NCI-H82 treated with DMSO at 0.1 percent for 48 hours (cell line): ENCODE measurements around the gene PRKCA.
"Not testable (repeated sequence)": the region's sequence is repeated elsewhere in the genome, so short reads cannot be mapped to it uniquely, and the experiment has no call there.

Experiments used
- DNase-seq: peaks from one replicate; lab custom pipeline; 2025; ENCODE audit not compliant: unreplicated experiment; lab: John Stamatoyannopoulos, UW

PRKCA gene

DNA sequence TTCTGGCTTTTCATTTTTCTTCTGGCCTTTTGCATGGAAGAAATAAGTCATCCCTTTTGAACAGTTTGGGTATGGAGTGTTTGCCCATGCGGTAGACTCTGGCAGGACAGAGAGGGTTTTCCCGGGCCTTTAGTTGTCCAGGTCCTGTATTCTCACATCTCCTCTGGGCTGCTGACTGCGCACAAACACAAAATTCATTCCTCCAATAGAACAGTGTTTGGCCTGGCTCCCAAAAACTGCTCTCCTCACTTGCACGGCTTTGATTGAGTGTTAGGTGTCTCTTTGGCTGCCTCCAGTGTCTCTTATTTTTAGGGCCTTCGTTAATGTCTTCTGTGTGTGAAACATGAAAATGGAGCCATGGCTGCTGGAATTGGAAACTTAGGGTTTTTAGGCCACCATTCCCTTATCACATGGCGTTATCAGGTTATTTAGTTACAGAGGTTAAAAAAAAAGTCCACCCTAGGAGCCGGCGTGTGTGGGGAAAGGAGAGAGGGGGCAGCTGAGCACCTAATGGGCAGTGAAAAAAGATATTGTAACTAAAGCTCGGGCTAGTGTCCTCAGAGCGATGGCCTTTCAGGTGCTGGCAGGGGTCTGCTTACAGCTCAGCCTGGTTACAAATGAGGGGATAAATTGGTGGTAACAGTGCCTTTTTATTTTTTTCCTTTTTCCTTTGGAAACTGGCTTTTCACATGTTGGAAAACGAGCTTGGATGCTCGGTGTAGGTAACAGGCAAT, 47.3 kb downstream of the PRKCA start:
- no peak for DNase-seq

DNA sequence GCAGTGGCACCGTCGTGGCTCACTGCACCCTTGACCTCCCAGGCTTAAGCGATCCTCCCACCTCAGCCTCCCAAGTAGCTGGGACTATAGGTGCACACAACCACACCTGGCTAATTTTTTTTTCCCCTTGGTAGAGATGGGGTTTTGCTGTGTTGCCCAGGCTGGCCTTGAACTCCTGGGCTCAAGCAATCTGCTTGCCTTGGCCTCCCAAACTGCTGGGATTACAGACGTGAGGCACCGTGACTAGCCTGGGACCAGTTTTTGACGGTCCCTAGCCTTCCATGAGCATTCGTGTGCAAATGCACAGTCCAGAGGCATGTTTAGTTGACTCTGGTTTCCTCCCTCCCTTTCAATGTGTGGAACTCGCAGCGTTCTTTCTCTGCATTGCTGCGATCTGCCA, 48.2 kb downstream of the PRKCA start:
- not testable (repeated sequence) for DNase-seq

DNA sequence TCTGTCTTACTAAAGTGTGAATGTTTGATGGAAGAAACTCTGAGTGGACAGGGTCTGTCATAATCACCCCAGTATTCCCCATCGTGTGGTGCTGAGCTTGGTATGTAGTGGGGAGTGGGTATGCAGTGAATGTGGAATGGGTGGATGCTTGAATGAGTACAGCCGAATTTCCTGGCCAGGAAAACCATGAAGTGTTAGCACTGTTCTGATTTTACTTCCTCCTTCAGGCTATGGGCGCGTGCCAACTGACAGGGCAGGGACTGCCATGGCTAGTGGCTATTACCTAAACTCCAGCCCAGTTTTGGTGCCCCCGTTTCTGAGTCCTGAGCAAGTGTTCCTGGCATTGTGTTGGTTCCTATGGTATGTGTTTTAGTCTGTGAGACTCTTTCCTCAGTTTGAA, 48.6 kb downstream of the PRKCA start:
- no peak for DNase-seq

DNA sequence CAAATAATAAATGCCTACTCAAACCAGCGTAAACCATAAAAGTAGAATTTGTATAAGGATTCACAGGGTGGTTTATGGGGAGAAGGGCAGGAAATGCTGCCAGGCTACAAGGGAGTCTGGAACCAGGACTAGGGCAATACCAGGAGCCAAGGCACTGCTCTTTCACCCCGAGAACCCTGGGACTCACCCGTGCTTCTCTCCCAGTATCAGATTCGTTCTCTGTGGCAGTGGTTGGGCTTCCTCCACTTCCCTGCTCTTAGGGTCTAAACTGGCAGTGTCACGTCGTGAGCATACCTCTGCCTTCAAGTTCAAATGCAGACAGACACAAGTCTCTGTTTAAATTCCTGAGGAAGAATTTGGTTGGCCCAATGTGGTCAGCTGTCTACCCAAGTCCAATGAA, 49.3 kb downstream of the PRKCA start:
- no peak for DNase-seq

DNA sequence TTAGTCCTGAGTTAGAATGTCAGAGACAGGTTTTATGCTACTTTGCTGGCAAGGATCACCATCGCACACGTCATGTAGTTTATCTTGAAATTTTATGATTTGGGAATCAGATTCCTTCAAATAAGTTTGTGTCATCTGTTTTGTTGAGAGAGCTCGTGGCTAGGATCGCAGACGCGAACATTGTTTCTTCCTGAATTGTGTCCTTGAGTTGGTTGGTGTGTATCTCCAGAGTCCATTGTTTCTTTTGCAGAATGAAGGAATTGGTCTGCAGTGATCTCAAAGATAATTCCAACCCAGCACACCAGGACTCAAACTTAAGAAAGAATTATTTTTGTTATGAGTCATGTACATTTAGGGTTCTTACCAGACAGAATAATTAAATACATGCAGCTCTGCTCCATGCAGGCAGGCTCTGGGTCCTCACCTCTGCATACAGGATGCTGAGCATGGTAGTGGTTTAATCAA, 51.6 kb downstream of the PRKCA start:
- no peak for DNase-seq

DNA sequence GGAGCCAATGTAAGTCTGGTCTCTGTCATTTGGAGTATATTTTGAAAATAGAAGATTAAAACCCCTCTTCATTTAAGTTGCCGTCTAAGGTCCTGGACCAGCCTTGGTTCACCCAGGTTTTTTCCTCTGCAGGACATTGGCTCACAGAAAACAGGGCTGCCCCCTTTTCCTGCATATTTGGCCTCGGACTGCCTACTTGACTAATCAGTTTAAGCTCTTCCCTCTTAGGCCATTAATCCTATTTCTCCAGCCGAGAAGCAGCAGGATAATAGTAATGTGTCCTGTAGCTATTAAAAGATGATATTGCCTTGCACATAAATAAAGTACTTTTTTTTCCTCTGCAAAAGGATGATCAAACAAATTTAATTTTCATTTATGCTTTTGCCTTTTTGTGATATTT, 52.1 kb downstream of the PRKCA start:
- DNase-seq = peak; percentile 52

DNA sequence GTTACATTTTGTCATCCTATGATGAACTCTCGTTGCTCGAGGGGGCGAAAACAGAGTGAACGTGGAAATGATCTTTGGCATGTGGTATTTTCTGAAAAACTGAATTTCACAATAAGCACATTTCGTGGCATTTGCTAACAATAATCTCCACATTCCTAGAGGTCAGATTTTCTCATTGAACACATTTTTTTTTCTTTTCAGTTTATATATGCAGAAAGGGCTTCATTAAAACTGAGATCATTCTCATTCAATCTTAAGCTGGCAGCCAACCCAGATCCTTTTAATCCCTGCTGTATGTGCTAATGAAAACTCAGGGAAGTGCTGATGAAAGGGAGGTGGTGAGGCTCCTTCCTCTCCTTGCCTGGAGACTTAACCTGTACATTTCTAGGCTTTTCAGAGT, 52.6 kb downstream of the PRKCA start:
- DNase-seq = no peak

DNA sequence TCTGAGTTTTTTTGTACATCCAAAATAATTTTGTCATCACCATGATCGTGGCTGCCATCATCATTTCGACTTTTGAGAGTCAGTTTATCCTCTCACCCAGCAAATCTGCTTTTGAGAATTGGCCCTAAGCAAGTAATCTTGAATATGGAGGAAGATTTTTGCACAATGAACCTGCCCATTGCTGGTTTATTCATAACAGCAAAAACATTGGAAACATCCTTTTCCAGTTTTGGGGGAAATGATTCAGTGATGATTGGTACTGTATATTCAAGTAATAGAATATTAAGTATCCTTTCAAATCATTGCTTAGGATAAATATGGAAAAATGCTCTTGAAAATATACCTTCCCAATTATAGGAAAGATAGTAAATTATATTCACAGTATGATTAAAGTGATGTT, 53.1 kb downstream of the PRKCA start:
- no peak for DNase-seq

DNA sequence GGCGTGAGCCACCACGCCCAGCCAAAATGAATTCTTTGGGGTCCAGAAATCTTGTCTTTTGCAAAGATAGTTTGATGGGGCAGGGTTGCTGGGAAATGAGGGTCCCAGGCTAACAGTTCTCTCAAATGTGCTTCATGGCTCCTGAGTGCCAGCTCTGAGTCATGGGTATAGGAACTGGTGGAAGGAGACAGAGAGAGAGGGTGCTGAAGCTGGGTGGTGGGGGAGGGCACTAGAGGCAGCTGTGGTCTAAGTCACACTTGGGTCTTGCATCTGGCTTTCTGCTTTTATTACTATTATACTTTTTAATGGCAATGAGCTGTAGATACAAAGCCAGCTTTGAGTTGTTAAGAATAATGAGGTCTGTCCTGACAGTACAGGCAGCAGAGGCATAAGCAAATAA, 54.6 kb downstream of the PRKCA start:
- no peak for DNase-seq

DNA sequence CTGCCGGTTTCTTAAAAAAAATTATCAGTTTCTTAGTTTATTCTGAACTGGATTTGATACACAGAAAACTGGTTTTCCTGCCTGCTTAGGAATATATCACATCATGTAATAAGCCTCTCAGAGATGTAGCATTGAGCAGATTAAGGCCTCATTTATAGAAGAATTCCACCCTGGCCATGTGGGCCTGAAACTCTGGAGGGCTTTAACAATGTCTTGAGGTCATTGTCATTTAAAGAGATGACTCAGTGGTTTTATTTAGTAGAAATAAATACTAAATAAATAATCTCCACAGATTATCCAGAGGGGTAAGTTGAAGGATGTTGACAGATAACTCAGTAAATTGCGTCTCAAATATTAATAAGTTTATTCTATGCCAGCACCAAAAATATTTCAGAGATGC, 56.9 kb downstream of the PRKCA start:
- no peak for DNase-seq

DNA sequence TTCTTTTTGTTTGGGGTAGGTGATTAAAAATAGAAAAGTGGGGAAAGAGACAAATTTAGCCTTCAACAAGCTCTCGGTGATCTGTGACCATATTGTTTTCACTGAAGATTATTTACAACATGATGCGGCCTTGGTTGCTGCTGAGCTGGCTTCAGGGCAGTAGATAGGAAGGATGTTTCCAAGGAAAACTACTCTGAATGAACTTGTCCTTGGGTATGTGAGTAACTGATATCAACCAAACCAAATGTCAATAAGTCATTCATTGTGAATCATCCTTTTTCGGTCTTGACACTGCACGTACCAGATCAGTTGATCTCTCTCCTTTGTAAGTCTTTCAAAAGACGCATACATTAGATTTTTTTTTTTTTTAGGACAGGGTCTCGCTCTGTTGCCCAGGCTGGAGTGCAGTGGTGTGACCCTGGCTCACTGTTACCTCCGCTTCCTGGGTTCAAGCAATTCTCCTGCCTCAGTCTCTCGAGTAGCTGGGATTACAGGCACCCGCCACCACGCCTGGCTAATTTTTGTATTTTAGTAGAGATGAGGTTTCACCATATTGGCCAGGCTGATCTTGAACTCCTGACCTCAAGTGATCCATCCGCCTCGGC, 58.6 kb downstream of the PRKCA start:
- not testable (repeated sequence) for DNase-seq

DNA sequence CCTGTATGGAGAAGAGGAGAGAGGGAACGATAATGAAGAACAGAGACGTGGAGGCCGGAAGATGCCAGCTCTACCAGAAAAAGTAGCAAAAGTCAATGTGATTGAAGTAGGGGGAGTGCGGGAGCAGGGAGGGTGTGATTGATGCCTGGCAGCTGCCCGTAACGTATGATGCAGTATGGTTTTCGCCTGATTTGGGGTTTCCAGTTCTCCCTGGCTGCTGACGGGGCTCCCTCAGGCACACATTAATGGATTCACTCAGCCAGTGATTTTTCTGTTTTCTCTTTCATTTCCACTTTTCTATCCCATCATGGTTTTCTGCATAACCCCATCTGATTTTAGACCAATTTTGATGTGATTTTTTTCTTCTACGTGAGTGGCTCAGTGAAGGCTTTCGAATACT, 62.1 kb downstream of the PRKCA start:
- no peak for DNase-seq

DNA sequence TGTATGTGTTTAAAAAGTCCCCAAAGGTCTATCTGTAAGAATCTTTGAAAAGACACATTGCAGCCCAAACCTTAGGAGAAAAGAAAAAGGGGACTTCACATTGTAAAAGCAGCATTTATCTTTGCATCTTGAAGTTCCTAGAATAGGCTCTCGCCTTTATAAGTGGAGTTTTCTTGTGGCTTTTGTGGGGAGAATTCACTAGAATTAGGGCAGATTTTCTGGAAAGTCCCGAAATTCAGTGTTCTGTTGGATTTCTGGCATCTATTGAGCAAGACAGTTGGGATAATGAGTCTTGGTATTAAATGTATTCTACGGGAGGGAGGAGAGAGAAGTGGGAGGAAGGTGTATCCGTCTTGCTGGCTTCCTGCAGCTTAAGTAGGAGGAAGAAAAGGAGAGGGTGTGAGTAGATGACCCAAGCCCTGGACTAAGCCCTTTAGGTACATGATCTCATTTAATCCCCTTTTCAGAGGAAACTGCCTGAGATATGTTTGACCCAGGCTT, 62.6 kb downstream of the PRKCA start:
- DNase-seq = peak; percentile 31

DNA sequence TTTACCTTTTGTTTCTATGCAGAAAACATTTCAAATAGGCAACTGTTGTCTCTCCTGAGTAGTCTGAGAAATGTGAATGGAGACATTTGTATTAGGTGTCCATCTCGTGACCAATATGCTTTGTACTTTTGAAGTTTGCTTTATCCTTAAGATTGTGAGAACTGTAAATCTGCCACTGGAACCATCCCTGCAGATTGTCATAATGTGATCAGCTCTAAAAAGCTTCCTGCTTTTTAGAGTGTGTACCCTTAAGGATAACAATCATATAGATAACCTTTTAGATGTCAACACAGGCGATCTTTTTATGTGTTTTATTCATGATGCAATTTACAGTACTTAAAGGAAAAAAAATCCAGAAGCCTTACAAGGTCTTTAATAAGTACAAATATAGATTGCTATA, 63.5 kb downstream of the PRKCA start:
- no peak for DNase-seq

DNA sequence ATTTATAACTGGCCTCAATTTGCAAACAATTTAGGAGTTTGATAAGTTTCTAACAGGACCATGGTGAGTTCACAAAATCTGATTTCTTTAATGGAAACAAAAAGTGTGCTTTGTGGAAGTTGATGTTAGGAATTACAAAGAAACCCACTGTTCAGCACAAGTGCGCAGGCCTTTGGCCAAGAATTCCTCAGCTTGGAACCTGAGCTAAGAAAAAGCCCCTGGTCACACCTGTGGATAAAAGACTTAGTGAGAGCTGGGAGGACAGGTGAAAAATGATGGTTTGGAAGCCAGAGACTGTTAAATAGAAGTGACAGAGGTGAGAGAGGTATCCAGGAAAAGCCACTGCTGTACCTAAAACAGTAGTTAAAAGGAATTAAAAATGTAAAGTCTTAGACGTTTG, 64.7 kb downstream of the PRKCA start:
- no peak for DNase-seq

DNA sequence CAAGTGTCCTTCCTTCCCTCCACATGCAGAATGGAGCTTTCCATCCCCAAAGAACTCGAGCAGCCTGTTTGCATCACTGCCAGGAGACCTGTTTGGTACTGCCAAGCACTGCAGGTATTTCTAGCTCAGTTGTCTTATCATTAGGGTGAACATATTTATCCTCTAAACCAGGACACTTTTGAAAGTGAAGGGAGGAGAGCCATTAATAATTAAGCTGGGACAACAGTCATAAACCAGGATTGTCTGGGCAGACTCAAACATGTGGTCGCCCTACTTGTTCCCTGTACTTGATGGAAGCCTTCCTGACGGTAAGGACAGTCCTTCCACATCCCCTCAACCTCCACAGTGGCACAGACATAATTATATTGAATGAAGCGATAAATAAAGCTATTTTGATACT, 67.4 kb downstream of the PRKCA start:
- DNase-seq = no peak

DNA sequence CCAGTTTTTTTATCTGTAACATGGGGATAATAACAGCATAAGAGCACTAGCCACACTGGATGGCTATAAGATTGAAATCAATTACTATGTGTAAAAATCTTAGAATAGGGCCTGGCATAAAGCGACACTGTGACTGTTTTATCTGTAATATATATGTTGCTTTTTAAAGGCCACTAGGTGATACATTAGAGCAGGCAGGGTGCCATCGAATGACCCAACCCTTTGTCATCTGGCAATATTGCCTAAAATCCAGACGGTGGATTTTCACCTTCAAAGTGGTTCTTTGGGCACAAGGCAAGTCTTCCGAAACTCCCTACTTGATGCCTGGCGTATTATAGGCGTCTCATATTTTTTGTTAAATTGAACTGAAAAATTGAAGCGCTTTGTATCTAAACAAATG, 69.1 kb downstream of the PRKCA start:
- no peak for DNase-seq

DNA sequence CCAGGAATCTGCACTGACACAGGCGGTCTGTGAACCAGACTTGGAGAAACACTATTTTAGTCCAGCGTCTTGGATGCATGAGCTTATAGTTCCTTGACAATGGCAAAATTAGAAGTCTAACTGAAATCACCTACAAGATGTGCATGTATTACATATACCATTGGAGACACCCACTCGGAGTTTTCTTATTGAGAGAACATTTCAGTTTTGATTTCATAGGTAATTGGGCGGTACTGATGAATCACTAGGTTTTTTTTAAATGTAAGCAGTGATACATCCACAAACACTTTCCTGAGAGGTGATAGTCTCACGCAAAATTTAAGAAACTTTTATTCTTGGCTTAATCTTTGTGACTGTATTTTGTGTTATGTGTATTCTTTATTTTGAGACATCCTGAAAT, 69.8 kb downstream of the PRKCA start:
- no peak for DNase-seq

DNA sequence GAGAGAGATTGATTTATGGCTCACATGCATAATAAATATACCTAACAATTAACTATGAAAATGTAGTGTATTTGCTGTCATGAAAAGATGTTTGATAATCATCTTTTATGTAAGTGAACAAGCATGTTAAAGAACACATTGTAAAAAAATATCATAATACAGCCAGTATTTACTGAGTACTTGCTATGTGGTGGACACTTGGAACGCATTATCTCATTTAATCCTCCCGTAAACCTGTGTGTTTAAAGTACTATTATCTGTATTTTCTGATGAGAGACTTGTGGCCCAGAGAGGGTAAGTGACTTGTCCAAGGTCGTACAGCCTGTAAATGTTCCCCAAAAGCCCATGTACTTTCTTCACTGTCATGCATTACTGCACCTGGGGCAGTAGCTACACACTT, 70.7 kb downstream of the PRKCA start:
- DNase-seq = no peak

DNA sequence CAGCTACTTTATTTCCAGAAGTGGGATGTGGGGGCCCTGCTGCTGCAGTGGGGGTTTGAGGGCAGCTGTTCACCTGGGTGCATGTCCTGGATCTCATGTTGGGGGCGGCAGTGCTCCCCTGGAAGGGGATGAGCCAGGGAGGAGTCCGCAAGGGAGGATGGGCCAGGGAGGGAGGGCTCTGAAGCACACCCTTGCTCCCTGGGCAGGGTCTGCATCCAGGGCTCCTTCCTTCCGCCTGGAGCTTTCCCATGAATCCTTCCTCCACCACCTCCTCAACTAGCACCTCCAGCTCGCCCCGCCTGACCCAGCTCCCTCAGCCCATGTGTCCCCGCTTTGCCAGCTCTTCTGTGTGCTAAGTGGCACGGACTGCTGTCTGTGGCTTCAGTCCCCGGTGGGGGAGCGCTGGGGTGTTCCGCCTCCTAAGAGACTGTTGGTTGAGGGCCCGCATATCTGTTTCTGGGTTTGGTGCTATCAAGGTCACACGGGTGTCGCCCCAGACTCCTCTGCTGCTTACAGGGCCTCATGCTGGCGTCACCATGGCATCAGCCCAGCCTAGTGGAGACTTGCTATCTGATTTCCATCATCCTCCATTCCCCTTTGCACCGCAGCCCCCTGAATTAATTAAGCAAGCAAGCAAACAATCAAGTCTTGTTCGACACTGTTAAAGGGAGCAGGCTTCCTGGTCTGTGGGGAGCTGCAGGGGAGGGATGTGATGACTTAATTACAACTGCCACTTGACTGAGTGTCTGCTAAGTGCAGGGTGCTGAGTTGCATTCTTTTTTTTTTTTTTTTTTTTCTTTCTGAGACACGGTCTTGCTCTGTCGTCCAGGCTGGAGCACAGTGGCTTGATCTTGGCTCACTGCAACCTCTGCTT, 71.8 kb downstream of the PRKCA start:
- no peak for DNase-seq

DNA sequence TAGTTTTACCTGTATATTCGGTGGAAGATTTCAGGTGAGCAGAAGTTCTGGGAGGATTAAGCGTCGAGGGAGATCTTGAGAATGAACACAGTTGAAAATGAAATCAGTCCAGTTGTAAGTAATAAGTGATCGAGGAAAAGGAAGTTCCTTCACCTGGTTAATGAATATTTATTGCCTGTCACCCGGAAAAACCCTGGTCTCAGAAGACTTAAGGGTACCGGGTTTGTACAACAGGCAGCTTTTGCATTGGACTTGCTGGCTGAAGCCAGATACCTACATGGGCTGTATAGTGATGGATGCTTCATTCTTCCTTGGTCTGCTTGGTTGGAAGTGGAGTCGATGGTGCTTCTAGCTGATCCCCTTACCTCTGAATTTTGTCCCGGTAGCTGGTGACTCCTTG, 72.7 kb downstream of the PRKCA start:
- DNase-seq = no peak

DNA sequence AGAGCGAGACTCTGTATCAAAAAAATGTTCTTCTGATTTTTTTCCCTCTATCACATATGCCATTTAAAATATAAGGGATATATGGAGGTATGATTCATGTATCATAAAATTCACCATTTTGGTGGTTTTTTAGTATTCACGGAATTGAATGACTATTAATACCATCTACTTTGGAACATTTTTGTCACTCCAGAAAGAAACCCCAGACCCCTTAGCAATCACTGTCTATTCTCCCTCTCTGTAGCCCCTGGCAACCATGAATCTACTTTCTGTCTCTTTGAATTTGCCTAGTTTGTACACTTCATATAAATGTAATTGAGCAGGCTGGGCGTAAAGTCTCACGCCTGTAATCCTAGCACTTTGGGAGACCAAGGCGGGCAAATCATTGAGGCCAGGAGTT, 75.9 kb downstream of the PRKCA start:
- no peak for DNase-seq
